Measurements from ENCODE around the gene PUM1.
"Not testable (repeated sequence)": the region's sequence is repeated elsewhere in the genome, so short reads cannot be mapped to it uniquely, and the experiment has no call there.

The PUM1 gene

DNA sequence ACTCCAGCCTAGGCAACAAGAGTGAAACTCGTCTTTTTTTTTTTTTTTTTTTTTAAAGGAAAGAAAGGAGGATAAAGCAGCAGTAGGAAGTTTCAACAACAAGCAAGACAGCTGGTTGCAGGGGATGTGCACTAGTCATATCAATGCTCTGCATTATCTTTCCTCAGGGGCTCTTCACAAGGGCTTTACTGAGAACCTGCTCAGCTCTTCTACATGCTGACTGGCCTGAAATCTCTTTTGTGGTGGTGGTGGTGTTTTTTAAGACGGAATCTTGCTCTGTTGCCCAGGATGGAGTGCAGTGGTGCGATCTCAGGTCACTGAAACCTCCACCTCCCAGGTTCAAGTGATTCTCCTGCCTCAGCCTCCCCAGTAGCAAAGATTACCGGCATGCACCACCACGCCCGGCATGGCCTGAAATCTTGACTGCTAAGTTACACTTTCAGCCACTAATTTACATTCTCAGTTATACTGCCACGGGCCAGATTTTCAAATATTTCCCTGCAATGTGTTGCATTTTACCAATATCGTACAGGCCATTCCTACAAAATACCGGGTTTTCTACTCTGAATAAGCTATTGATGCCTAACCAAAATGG is 68.0 kb downstream of the PUM1 start:
- no peak for DNase-seq (ENCODE audit: low read depth in 1 of 2, low spot score in 1 of 2)

DNA sequence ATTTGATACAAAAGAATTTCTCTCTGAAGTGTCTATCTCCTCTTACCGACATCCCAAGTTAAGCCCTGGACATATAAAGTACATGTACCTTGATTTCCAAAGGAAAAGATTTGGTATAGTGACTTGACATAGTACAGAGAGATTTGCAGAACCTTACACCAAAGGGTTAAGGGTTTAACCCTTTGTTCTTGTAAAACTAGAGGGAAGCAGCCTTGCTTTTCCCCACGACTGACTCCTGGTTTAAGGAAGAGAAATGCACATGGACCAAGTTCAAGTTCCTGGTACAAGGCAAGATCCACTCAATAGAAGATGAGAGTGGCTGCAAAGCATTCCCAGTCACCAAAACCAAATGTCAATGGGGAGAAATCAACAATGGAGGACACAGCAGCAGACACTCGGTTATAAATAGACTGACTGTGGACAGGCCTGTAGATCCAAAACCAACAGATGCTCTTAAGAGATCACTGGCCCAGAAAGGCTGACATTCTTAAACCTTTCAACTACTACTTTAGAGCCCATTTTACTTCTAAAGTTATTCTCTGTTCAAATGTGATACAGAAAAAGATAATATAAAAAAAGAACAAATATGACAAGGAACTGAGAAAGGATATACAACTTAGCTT is 69.4 kb downstream of the PUM1 start:
- no peak for DNase-seq (ENCODE audit: low read depth in 1 of 2, low spot score in 1 of 2)

DNA sequence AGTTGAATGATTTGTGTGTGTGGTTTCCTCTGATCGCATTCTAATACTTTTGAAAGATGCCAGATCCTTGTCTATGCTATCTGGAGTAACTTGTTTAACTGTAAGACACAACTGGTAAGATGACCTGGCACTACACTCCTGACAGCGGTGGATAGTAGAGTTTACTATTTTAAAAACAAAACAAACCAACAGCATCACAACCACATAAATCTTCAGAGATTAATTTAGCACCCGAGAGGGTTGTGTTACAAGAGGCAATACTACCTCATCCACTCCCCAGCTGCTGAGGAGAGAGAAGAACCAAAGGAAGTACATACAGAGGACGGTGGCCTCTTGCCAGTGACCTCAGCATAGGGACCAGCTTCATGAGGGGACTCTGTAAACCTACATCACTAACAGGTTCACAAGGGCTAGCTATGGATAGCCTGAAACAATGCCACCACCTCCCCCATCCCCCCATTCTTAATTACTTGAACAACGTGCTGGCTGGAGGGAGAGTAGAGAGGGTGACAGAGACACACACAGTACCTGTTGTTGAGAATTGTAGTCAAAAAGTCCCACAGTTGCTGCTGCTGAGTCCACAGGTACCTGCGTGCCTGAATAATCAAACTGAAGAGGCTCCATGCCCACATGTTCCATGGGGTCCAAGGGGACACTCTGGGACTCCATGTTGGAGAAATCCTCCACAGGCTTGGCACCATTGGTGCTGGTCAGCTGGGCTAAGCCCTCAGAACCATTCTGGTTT is 73.5 kb downstream of the PUM1 start:
- no peak for DNase-seq (ENCODE audit: low read depth in 1 of 2, low spot score in 1 of 2)

DNA sequence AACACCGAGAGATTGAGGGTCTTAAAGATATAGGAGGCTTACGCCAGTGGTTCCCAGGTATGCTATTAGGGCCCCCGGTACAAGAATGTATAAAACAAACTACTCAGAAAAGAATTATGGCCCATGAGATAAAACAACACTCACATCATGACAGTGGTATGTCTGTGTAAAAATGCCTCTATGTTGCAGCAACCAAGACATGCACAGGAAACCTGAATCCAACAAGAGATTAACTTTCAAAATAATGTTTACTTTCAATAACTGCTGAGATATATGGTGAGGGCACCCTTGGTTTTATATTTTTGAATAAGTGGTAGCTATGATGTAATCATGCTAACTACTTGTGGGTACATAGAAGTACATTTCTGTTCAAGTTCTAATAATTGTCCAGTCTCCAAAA is 74.9 kb downstream of the PUM1 start:
- no peak for DNase-seq (ENCODE audit: low read depth in 1 of 2, low spot score in 1 of 2)

DNA sequence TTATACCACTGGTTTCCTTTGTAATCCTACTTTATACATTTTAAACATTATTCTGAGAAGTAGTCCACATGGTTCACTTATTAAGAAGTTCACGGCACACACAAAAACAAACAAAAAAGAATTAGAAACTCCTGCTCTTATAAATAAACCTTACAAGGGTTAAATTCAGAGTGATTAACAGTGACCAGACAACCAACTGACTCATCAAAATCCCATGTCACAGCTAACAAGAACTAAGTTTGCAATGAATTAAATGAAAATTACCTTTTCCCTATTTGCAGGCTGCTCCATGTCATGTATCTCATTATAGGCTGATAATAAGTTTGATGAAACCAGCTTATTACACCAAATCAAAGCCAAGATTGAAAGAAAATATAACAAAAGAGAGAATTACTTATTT is 77.5 kb downstream of the PUM1 start:
- DNase-seq (ENCODE audit: low read depth in 1 of 2, low spot score in 1 of 2) = no peak

DNA sequence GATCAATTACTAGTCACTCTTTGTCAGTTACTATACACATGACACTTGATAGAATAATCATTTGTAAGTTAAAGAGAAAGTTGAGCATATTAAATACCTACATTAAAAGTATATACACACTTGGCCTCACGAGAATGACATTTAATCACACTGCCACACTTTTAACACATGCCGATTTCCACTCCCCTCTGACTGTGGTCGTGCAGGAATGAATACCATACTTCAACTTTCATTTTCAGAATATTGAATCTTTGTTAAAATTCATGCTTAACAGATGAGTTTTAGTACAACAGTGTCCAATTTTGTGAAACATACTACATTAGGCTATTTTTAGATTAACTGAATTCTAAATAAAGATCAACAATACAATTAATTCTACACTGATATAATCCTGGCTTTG is 78.8 kb downstream of the PUM1 start:
- no peak for DNase-seq (ENCODE audit: low read depth in 1 of 2, low spot score in 1 of 2)

DNA sequence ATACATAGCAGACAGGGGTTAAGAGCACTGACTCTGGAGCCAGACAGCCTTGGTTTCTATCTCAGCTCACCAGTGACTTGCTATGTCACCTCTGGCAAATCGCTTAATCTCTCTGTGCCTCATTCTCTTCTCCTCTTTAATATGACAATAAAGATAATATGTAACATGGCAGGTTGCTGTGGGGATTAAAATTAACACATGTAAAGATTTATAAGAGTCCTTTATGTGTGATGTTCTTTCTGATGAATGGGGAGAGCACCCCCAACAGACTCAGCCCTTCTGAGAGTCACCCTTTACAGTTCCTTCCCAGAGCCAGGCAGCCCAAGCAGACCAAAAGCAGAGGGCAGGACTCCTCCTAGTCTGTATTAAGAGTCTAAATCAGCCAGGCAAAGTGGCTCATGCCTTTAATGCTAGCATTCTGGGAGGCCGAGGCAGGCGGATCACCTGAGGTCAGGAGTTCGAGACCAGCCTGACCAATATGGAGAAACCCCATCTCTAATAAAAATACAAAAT is 80.5 kb downstream of the PUM1 start:
- no peak for DNase-seq (ENCODE audit: low read depth in 1 of 2, low spot score in 1 of 2)

DNA sequence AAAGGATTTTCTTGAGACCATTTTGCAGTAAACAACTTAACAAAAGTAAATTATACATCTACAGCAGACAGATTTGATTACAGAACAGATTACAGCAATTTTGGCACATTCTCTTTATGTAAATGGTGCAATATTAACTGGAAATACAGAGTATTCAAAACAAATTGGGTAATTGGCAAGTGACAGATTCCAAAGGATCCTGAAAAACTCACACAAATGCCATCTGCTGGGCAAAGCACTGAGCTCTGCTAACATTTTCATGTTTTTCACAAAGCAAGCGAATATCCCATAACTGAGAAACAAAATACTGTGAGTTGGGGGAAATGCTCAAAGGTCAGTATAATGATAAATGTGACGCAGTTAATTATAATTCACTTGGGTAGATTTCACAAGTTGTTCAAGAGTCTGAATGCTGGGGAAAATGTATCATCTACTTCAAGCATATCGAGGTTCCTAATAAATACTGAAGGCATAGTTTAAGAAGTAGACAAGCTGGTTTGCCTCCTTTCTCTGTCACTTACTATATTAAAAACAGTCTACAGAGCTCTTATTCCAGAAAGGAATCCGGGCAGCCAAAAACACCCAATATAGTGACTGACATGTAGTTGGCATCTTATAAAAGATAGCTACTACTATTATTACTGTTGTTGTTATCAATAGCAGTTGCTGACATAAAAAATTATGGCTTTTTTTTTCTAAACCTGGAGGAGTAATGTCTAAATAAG is 81.2 kb downstream of the PUM1 start:
- DNase-seq (ENCODE audit: low read depth in 1 of 2, low spot score in 1 of 2) = no peak

DNA sequence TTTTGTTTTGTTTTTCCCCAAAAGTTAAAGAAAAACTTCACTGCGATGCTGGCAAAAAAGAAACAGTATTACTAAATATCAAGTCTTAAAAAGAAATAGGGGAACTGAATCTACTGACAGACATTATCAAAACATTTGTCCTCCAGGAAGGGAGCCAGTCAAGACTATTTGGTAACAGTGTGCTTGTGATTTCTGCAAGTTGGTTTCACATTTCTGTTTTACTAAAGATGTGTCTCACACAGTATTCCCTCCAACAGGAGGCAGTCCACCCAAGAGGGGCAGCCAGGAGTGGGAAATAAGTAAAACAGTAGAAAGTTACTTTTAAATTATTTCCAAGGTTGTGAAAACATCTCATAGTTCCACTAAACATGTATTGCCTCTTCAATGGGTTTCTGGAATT is 82.6 kb downstream of the PUM1 start:
- DNase-seq (ENCODE audit: low read depth in 1 of 2, low spot score in 1 of 2) = no peak

DNA sequence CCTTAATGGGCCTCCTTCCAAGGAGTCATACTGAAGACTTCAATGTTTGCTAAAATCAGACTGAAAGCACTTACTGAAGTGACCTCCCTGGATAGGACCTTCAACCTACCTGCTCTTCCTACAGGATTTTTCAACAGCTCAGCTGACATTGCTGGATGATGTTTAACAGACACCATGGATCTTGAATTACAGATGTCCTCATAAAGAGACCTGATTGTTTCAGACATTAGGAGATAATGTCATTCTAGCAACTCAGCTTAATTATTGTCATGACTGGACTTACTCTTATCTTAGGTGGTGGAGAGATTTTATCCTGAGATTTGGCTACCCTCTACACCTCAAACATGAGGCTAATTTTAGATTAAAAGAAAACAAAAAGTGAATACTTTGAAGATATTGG is 83.1 kb downstream of the PUM1 start:
- DNase-seq (ENCODE audit: low read depth in 1 of 2, low spot score in 1 of 2) = no peak

DNA sequence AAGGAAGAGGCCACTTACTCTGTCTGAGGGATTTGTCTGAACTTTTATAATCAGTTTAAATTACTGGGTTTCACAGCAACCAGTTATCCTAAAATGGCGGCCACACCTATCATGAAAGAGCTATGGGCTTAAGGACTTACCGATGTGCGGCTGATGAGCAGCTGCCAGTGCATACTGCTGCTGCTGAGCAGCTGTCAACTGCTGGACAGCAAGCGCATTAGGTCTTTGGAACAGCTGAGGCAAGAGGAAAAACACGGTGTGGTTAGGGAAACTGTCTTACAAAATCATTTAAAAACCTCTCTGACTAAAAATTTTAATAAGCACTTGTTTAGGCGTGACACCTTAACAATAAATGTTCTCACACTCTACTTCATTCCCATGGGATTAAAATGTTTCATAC is 84.3 kb downstream of the PUM1 start:
- no peak for DNase-seq (ENCODE audit: low read depth in 1 of 2, low spot score in 1 of 2)

DNA sequence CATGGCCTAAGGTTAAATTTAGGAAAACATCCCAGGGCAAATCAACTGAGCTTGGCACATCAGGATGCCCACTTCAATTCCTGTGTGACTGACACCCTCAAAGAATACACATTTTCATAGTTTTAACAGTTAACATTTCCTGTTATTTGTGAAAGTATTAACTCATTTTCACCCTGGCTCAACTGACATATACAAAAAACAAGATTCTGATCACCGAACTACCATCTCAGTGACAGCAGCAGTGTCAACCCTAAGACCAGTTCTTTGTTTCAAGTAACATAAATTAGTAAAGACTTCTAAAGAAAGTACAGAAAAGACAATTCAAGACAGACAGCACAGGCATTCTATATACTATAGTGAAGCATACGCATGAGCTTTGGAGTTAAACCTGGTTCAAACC is 88.0 kb downstream of the PUM1 start:
- DNase-seq (ENCODE audit: low read depth in 1 of 2, low spot score in 1 of 2) = no peak

DNA sequence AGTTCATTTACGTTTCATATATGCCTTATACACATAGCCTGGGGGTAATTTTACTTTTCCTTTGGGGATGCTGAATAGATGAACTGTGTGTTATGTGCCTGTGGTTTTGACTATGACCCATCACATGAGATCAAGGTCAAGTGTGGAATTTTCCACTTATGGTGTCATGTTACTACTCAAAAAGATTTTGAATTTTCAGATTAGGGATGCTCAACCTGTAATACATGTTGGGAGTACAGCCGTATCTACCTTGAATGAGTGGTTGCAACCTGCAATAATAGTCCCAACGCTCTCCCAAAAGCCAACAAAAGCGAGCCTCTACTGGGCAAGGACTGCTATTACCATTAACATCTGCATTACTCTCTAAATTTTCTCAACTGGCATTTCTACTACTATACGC is 88.4 kb downstream of the PUM1 start:
- DNase-seq (ENCODE audit: low read depth in 1 of 2, low spot score in 1 of 2) = no peak

DNA sequence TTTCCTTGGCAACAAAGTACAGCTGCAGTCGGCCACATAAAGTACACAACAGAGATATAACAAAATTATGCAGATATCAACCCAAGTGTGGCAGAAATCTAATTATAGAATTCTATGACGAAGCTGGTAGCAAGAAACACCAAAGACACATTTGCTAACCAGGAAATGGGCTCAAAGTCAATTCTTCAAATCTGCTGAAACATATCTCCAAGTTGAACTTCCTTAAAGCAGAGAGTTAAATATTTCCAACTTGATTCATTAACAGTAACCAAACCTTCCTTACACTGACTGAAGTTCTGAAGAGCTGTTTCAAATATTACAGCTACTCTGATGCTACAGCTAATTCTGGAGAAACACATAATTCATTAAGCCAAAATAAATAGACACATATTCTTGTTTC is 89.4 kb downstream of the PUM1 start:
- DNase-seq (ENCODE audit: low read depth in 1 of 2, low spot score in 1 of 2) = no peak

DNA sequence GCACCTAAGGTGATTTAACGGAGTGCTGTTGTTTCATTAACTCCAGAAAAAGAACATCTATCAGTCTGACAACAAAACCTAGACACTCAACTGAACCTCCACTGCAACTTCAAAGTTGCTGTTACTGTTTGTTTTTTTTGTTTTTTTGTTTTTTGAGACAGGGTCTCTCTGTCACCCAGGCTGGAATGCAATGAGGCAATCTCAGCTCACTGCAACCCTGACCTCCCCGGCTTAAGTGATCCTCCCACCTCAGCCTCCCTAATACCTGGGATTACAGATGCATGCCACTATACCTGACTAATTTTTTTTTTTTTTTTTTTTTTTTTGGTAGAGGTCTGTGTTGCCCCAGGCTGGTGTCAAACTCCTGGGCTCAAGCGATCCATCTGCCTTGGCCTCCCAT is 90.3 kb downstream of the PUM1 start:
- DNase-seq (ENCODE audit: low read depth in 1 of 2, low spot score in 1 of 2) = no peak

DNA sequence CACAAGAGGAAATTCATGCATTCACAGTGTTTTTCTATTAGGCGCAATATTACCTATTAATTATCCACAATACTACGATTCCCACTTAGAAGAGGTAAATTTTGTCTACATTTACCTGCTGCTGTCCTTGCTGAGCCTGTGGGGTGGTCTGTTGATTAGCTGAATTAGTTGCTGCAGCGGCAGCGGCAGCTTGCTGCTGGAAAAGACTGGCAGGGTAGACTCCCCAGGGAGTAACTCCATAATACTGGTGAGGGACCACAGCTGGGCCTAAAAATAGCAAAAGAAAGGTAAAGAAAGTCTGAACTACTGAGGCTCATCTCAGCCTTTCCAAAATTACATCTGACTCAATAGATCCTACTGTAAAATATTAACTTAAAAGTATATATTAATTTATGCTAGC is 91.0 kb downstream of the PUM1 start:
- DNase-seq (ENCODE audit: low read depth in 1 of 2, low spot score in 1 of 2) = no peak

DNA sequence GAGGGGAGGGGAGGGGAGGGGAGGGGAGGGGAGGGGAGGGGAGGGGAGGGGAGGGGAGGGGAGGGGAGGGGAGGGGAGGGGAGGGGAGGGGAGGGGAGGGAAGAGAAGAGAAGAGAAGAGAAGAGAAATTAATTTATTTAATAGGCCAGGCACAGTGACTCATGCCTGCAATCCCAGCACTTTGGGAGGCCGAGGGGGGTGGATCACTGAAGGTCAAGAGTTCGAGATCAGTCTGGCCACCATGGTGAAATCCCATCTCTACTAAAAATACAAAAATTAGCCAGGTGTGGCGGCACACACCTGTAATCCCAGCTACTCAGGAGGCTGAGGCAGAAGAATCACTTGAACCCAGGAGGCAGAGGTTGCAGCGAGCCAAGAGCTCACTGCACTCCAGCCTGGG is 93.2 kb downstream of the PUM1 start:
- DNase-seq (ENCODE audit: low read depth in 1 of 2, low spot score in 1 of 2) = not testable (repeated sequence)

DNA sequence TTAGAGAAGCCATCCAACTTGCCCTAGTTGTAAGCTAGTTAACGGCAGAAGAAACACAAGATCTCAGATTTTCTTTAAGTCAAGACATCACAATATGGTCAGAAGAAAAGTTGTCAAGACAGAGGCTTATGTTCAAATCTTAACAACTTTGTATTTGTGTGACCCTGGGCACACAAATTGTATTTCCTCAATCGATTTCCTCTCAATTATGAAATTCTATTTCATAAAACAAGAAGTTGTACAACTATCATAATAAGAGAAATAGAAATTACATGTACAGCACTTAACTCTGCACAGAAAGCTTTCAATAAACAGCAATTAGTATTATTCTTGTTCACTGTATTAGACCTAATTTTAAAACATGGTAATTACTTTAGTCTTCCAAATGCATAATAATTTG is 94.0 kb downstream of the PUM1 start:
- no peak for DNase-seq (ENCODE audit: low read depth in 1 of 2, low spot score in 1 of 2)

DNA sequence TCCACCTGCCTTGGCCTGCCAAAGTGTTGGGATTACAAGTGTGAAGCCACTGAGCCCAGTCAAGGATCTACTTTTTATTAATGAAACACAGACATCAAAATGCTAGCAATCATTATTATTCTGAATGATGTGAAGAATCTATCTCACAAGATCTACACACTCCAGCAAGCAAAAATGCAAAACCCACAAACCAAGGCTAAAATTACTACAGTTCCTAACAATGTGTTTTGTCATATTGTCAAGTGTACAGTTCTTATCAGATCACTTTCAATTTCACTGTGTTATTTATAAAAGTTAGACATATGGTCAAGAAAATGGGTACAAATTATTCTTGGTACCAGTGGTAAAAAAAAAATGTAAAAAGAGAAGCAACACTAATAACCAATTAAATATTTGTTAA is 95.6 kb downstream of the PUM1 start:
- DNase-seq (ENCODE audit: low read depth in 1 of 2, low spot score in 1 of 2) = no peak

DNA sequence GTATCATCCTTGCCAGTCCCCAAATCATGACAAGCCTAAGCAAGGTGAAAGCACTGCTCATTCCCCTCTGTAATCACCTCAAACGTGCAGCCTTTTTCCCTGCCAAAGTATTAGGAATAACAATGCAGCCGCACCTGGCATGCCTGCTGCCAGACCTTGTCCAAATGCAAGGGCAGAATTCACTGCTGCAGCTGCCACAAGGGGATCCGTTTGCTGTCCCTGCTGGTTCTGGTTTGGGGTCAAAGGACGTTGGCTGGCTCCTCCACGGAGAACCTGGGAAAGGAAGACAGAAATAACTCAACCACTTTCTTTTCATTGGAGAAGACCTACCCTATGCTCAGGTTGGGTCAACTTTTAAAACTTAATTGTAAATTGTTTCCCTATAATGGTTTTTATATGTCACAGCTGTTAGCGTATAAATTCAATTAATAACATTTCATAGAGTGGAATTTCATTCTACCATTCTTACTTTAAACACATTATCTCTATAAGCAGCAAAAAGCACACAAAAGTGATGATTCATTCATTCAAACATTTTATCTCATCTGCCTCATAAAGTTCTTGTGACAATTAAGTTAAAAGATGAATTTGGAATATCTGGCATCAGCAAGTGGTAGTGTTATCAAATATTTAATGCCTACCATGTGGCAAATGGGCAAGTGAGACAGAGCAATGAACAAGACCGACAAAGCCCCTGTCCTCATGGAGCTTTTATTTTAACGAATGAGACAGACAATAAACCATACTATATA is 97.1 kb downstream of the PUM1 start:
- DNase-seq (ENCODE audit: low read depth in 1 of 2, low spot score in 1 of 2) = no peak

DNA sequence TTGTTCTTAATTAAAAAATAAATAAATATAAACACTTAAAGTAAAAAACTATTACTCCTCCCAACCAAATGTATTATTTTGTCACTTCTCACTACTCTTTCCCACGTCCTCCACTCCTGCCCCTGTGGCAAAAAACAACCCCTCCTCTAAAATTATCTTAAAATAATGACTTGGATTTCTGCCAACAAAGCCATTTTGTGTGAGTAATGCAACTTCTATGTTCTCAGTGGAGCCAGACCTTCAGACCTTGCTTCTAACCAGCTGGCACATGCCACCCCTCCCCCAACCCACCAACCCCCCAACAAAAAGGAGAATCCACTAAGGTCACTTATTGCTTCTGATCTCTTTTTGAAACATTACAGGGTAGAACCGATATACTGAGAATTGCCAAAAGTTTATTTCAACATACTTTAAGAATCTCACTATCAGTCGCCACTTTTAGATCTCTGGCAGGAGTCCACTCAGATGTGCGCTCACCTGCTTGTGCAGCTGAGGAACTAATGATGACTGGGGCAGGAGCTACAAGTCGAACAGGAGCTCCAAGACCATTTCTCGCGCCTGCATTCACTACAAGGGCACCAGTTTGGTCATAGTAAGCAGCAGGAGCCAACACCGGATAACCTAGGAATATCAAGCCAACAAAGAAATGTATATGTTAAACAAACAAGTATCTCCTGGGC is 98.7 kb downstream of the PUM1 start:
- no peak for DNase-seq (ENCODE audit: low read depth in 1 of 2, low spot score in 1 of 2)

All from activated CD4-positive, alpha-beta T cell treated with anti-CD3 and anti-CD28 coated beads, Interleukin-2, amount 50 U/mL, for 24 hours (primary cell).